GM19397 (cell line): ENCODE data around the gene LCE2C.

Experiments
- ATAC-seq: cut with Tn5 transposase; IDR thresholded peaks from one replicate; pipeline ENCODE4 v1.9.1; 2021; ENCODE audit warnings: mild to moderate bottlenecking, moderate library complexity; ENCODE audit not compliant: unreplicated experiment

Gene LCE2C

DNA sequence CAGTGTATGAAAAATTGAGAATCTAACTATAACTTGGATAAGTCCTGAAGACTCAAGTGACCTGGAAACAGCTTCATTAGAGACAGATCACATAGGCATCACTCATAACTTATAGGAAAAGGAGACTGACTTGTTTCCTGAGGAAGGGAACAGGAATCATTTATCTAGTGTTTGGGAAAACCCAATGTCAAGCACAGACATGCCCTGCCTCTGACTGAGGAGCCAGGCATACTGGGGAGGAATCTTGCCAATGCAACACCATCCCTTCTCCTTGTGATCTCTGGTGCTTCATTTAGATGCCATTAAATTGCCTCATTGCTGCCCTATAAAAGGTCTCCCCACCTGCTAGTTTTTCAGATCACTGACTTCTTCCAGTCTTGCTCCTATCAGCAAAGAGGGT is 43.2 kb downstream of the LCE2C start:
- no peak for ATAC-seq

DNA sequence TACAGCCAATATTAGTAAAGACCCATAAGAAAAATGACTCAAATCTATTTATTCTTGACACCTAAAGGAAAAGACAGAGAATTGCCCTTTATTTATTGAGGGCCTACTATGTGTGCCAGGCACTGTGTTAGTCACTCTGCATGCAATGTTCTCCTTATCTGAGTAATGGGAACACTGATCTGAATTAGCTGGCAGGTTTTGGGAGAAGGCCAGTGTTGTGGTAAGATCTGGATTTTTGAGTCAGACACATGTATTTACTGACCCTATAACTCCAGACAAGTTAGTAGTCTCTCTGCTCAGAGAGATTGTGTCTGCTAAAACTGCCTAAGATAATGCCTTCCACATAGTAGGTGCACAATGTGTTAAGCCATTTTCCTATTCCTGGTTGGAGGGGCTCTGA is 50.2 kb downstream of the LCE2C start:
- ATAC-seq = no peak
